Measurements from ENCODE around the gene LCORL.

LCORL gene

GRCh38 chr4:17985832-17986231, 35.7 kb downstream of the LCORL start:
- Histone ChIP-seq H4K20me1 (ENCODE audit: insufficient read depth, low read length, poor library complexity, severe bottlenecking) (no peaks in the 10 kb centered on the region), H3F3A (ENCODE audit: low read depth) (no peaks in the 10 kb centered on the region), H2AFZ (ENCODE audit: low read length) (no peak overlapping the region), H3K4me1 (ENCODE audit: insufficient read depth, low read length, poor library complexity, severe bottlenecking) (no peaks in the 10 kb centered on the region), H3K9me2 (replicated peaks; ENCODE audit: low read depth, low read length) (no peaks in the 10 kb centered on the region), H3K79me2 (ENCODE audit: insufficient read depth, low read length) (peaks cover 80% of the 10 kb centered on the region), H3K9ac (ENCODE audit: low read depth, low read length, poor library complexity, severe bottlenecking) (no peak overlapping the region), H3K4me2 (ENCODE audit: low read depth, low read length, poor library complexity, severe bottlenecking) (no peak overlapping the region), H3K4me3 (ENCODE audit: low read length, poor library complexity, severe bottlenecking) (no peak overlapping the region), H3K27me3 (ENCODE audit: insufficient read depth, low read length, poor library complexity, severe bottlenecking) (no peaks in the 10 kb centered on the region), H3K36me3 (ENCODE audit: insufficient read depth, low read length) (peaks cover 10% of the 10 kb centered on the region), H3K9me3 (ENCODE audit: insufficient read depth, low read depth, low read length) (peaks cover 46% of the 10 kb centered on the region; the same call in 1 of the 2 replicates)
- no peak for TF ChIP-seq CTCF (conservative IDR thresholded peaks at IDR 0.05; ENCODE audit: low read length)
- TF ChIP-seq EZH2phosphoT487 (IDR thresholded peaks at IDR 0.05; ENCODE audit: borderline replicate concordance): no peak

GRCh38 chr4:17981063-17981462, 40.5 kb downstream of the LCORL start:
- 0 out of 2 replicates have a peak, but pooled peaks cover 3% of the 10 kb centered on the region for H3K36me3 ChIP-seq (ENCODE audit: insufficient read depth, low read length)
- H3K9me3 ChIP-seq (ENCODE audit: insufficient read depth, low read depth, low read length): peaks cover 18% of the 10 kb centered on the region; the same call in 1 of the 2 replicates

GRCh38 chr4:17968721-17969120, 52.8 kb downstream of the LCORL start:
- no peak overlapping the region for H3K4me3 ChIP-seq (ENCODE audit: low read length, poor library complexity, severe bottlenecking)
- no peaks in the 10 kb centered on the region for H3F3A ChIP-seq (ENCODE audit: low read depth)
- peaks cover 29% of the 10 kb centered on the region for H4K20me1 ChIP-seq (ENCODE audit: insufficient read depth, low read length, poor library complexity, severe bottlenecking)
- TF ChIP-seq EZH2phosphoT487 (IDR thresholded peaks at IDR 0.05; ENCODE audit: borderline replicate concordance) (no peak), CTCF (conservative IDR thresholded peaks at IDR 0.05; ENCODE audit: low read length) (no peak)
- H3K9me2 ChIP-seq (replicated peaks; ENCODE audit: low read depth, low read length): no peaks in the 10 kb centered on the region
- peaks cover 76% of the 10 kb centered on the region for H3K79me2 ChIP-seq (ENCODE audit: insufficient read depth, low read length)
- H3K36me3 ChIP-seq (ENCODE audit: insufficient read depth, low read length): peaks cover 7% of the 10 kb centered on the region; the same call in 1 of the 2 replicates
- no peaks in the 10 kb centered on the region for H3K4me1 ChIP-seq (ENCODE audit: insufficient read depth, low read length, poor library complexity, severe bottlenecking)
- no peaks in the 10 kb centered on the region for H3K27me3 ChIP-seq (ENCODE audit: insufficient read depth, low read length, poor library complexity, severe bottlenecking)
- no peak overlapping the region for H2AFZ ChIP-seq (ENCODE audit: low read length)
- H3K9me3 ChIP-seq (ENCODE audit: insufficient read depth, low read depth, low read length): no peaks in the 10 kb centered on the region
- H3K9ac ChIP-seq (ENCODE audit: low read depth, low read length, poor library complexity, severe bottlenecking): no peak overlapping the region
- no peak overlapping the region for H3K4me2 ChIP-seq (ENCODE audit: low read depth, low read length, poor library complexity, severe bottlenecking)

More at GRCh38 chr4:17981063-17981462, 40.5 kb downstream of the LCORL start:
- H4K20me1 ChIP-seq (ENCODE audit: insufficient read depth, low read length, poor library complexity, severe bottlenecking): peaks cover 14% of the 10 kb centered on the region
- H3K4me2 ChIP-seq (ENCODE audit: low read depth, low read length, poor library complexity, severe bottlenecking): no peak overlapping the region
- no peak overlapping the region for H3K9ac ChIP-seq (ENCODE audit: low read depth, low read length, poor library complexity, severe bottlenecking)
- peaks cover 67% of the 10 kb centered on the region for H3K79me2 ChIP-seq (ENCODE audit: insufficient read depth, low read length)
- H3K9me2 ChIP-seq (replicated peaks; ENCODE audit: low read depth, low read length): no peaks in the 10 kb centered on the region
- no peak for TF ChIP-seq EZH2phosphoT487 (IDR thresholded peaks at IDR 0.05; ENCODE audit: borderline replicate concordance)
- TF ChIP-seq CTCF (conservative IDR thresholded peaks at IDR 0.05; ENCODE audit: low read length): no peak
- no peak overlapping the region for H3K4me3 ChIP-seq (ENCODE audit: low read length, poor library complexity, severe bottlenecking)
- H2AFZ ChIP-seq (ENCODE audit: low read length): no peak overlapping the region
- no peaks in the 10 kb centered on the region for H3K4me1 ChIP-seq (ENCODE audit: insufficient read depth, low read length, poor library complexity, severe bottlenecking)
- H3K27me3 ChIP-seq (ENCODE audit: insufficient read depth, low read length, poor library complexity, severe bottlenecking): no peaks in the 10 kb centered on the region
- no peaks in the 10 kb centered on the region for H3F3A ChIP-seq (ENCODE audit: low read depth)
